Aorta (tissue), 5 donors: Measurements from ENCODE around the gene MGAT5B. TPM values are rescaled to one million over a fixed set of nuclear protein-coding genes. Genes with fewer than 3 reads are reported as not detected.

ENCODE experiments used
- ATAC-seq: fragments of 200-7000 bp; cut with Tn5 transposase; one replicate; pipeline ENCODE4 v1.9.1; 2022; ENCODE audit warnings: moderate library complexity; ENCODE audit not compliant: low FRiP score
- DNase-seq, 2 donors: peaks; one replicate each; pipeline ENCODE4 v3.0.0-alpha.2; 2020
- H3K27ac ChIP-seq, 2 donors: one replicate each; pipeline ENCODE4 v1.5.1; 2013; ENCODE audit warnings: low read length in 2 of 2, mild to moderate bottlenecking in 2 of 2, moderate library complexity in 2 of 2, control low read depth in 1 of 2, inconsistent platforms in 1 of 2, low read depth in 1 of 2
- H3K27me3 ChIP-seq, 2 donors: one replicate each; pipeline ENCODE4 v1.6.1; 2013; ENCODE audit warnings: control low read depth in 1 of 2, low read length in 1 of 2, mild to moderate bottlenecking in 1 of 2, moderate library complexity in 1 of 2; ENCODE audit not compliant: insufficient read depth in 2 of 2, control insufficient read depth in 1 of 2
- H3K36me3 ChIP-seq, 2 donors: one replicate each; pipeline ENCODE4 v1.6.1; 2013; ENCODE audit warnings: control low read depth in 1 of 2, low read length in 1 of 2, mild to moderate bottlenecking in 1 of 2; ENCODE audit not compliant: insufficient read depth in 2 of 2, control insufficient read depth in 1 of 2
- H3K4me1 ChIP-seq, 2 donors: one replicate each; pipeline ENCODE4 v1.6.1; 2013; ENCODE audit warnings: low read length in 2 of 2, control low read depth in 1 of 2, mild to moderate bottlenecking in 1 of 2, moderate library complexity in 1 of 2; ENCODE audit not compliant: insufficient read depth in 2 of 2, control insufficient read depth in 1 of 2
- H3K4me3 ChIP-seq, 2 donors: one replicate each; pipeline ENCODE4 v1.5.1; 2013; ENCODE audit warnings: low read length in 2 of 2, control low read depth in 1 of 2, mild to moderate bottlenecking in 1 of 2
- H3K9me3 ChIP-seq: one replicate; pipeline ENCODE4 v1.6.1; 2013; ENCODE audit warnings: mild to moderate bottlenecking, low read length; ENCODE audit not compliant: control insufficient read depth
- WGBS, 2 donors: extraction: QIAGEN DNeasy Blood & Tissue Kit; methylation state at CpG; one replicate each; pipeline ENCODE4 v1.1.7; 2013; 5-methylcytosine and 5-hydroxymethylcytosine counted together
- intact Hi-C, 2 donors: fragments of 100-400 bp; cut with DNase I; formaldehyde crosslinking; loops; one replicate each; pipeline versions ENCODE4 v1.14.2 to v1.15.0; 2022
- polyA plus RNA-seq, 2 donors: library from polyadenylated mRNA; stranded (reverse); fragments of 200-250 nt; gene quantifications; one replicate each; pipeline ENCODE4 v1.2.3, GENCODE V29; 2013
- total RNA-seq, 2 donors: library from RNA; stranded (reverse); fragmentation: NEBNext Ultra II Directional; extraction: Animal tissue kit (Norgen Biotek cat#: 25700); gene quantifications; one replicate each; pipeline ENCODE4 v1.2.1, GENCODE V29; 2021
- donor health status: healthy with polysubstance abuse.
- donor health status: Bipolar disorder and iron deficiency.
- donor health status: DM: no; HTN: no; CAD: no.
- donor health status: DM: no; HTN: no; CAD: no.
- donor health status: DM: yes; HTN: yes; CAD: no.

MGAT5B gene
- total and polyA plus RNA-seq, 4 donors = 0.51 to 0.55 TPM; not detected in 2

DNA sequence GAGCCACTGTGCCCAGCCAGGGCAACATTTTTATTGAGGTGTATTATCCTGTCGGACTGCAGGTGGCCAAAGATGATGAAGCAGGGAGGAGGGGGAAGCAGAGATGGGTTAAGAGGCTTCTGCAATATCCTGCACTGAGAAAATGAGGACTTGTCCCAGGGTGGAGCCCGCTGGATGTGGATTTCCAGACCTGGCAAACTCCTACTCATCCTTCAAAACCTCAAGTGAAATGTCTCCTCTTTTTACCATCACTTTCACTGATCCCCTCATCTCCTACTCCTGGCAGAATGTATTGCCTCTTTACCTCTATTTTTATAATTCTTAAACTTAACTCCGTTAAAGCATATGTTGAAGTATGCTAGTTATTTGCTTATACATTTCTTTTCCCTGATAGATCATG lies 60.9 kb downstream of the MGAT5B start:
- H3K27me3 ChIP-seq = no peaks in the 10 kb centered on the region
- no peak overlapping the region for H3K27ac ChIP-seq
- intact Hi-C loops = no loop called here
- H3K4me1 ChIP-seq = no peaks in the 10 kb centered on the region
- DNase-seq (no peak), ATAC-seq (no peak)
- H3K4me3 ChIP-seq = no peak overlapping the region
- no peaks in the 10 kb centered on the region for H3K36me3 ChIP-seq
- WGBS, 2 donors = 77 to 80% methylated on average over 3 of the region's 3 CpGs
- H3K9me3 ChIP-seq = no peaks in the 10 kb centered on the region

DNA sequence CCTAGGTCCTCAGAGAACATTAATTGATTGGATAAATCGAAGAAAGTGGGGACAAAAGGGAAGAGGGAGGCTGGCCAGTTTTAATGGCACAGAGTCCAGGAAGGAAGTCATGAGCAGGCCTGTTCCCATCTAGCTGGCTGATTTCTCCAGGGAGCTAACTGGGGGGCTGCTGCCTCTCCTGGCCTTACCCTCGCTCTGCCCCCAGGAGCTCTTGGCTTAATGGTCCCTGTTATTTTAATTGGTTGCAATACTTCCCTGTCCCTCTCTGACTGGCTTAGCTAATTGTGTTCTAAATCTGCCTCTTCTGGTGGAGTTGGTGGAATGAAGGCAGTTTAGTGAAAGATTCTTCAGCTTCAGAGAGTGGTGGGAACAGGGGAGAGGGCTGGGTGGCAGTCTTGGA lies 61.4 kb downstream of the MGAT5B start:
- Histone ChIP-seq H3K36me3 (no peaks in the 10 kb centered on the region), H3K4me3 (no peak overlapping the region), H3K27ac (no peak overlapping the region), H3K4me1 (no peaks in the 10 kb centered on the region), H3K27me3 (no peaks in the 10 kb centered on the region), H3K9me3 (no peaks in the 10 kb centered on the region)
- DNase-seq = no peak
- ATAC-seq = no peak
- intact Hi-C loops = no loop called here
- 51 to 54% methylated on average over 2 of the region's 2 CpGs for WGBS, 2 donors

DNA sequence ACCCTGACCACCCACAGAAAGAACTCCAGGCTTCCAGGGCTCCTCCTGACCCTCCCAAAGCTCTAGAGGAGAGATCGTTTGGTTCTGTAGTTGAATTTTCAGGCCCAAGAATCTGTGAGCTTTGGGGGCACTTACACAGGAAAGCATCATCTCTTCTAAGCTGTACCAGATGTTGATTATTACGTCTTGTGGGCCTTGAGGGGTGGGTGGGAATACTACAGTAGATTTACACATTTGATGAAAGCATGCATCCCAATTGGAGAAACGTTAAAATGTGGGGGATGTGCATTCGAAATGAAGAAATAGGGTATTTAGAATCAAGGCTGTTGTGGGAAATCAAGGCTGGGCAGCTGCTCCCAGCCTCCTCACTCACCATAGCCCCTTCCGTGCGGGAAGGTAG lies 61.9 kb downstream of the MGAT5B start:
- DNase-seq = no peak
- WGBS, 2 donors = 64 to 66% methylated on average over 6 of the region's 6 CpGs
- intact Hi-C loops = no loop called here

DNA sequence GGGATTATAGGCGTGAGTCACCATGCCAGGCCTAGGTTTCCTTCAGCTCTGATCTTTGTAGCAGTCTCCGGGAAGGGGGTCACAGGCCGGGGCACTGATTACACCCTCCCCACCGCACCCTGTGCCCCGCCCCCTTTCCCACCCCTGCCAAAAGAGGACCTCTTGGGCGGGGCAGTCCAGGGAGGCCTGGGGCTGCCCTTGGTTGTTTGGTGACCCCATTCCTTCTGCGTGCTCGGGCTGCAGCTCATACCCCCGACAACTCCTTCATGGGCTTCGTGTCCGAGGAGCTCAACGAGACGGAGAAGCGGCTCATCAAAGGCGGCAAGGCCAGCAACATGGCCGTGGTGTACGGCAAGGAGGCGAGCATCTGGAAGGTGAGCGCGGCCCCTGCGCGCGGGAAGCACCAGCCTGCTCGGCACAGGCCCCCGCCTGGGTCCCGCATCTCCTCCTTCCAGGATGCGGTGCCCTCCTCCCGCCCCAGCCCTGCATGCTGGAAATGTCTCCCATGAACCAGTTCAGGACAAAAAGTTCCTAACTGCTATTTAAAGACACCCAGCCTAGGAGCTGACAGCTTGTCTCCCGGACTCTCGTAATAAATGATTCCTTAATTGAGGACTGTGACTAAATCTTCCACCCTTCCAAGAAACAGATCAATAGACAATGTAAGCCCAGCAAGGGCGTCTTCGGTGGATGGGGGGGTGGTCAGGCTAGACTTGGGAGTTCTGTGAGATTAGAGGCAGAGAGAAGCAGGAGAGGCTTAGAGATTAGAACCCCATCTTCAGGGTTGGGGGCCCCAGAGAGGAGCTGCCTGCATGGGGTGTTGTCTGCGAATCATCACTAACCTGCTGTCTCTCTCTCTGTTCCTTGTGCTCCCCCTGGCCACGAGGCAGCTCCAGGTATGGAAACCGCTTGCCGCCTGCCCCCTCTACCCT lies 64.5 kb downstream of the MGAT5B start:
- Histone ChIP-seq H3K4me1 (no peaks in the 10 kb centered on the region), H3K9me3 (no peaks in the 10 kb centered on the region), H3K27me3 (no peaks in the 10 kb centered on the region), H3K36me3 (no peaks in the 10 kb centered on the region), H3K27ac (no peak overlapping the region), H3K4me3 (no peak overlapping the region)
- intact Hi-C loops = no loop called here
- ATAC-seq = no peak
- WGBS, 2 donors = 75 to 78% methylated on average over 36 of the region's 36 CpGs
- DNase-seq = no peak

More for the DNA sequence above, 61.9 kb downstream of the MGAT5B start:
- no peak overlapping the region for H3K4me3 ChIP-seq
- H3K4me1 ChIP-seq = no peaks in the 10 kb centered on the region
- H3K27ac ChIP-seq = no peak overlapping the region
- no peaks in the 10 kb centered on the region for H3K27me3 ChIP-seq
- no peak for ATAC-seq
- H3K9me3 ChIP-seq = no peaks in the 10 kb centered on the region
- no peaks in the 10 kb centered on the region for H3K36me3 ChIP-seq

DNA sequence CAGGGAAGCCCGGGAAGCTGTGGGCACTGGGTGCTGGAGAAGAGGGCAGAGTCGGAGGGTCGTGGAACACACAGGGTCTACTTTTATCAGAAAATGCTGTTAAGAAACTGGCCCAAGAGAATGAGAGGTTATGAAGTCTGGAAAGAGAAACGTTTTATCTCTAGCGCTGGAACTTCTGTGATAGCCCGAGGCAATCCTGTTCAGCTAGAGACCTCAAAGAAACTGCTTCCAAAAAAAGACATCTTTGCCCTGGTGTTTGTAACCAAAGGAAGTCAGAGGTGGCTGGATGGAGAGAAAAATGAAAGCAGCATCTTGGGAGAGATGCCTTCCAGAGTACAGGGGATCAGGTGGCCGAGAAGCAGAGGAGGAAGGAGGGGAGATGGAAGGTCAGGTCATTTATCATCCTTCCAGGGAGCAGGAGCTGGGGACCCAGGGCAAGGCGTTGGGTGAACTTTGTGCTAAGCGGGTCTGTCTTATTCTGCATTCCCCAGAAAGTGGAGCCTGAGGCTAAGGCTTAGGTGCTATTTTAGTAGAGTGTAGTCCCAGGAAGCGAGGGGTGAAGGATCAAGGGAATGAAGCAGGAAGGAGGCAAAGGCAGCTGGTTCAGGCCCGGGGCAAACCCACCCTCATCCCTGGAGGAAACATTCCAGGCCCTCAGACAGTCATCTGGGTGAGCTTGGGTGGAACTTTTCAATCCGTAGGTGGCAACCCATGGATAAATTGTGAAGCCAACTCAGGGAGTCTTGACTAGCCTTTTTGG lies 66.5 kb downstream of the MGAT5B start:
- DNase-seq = no peak
- no peak overlapping the region for H3K27ac ChIP-seq
- no peaks in the 10 kb centered on the region for H3K36me3 ChIP-seq
- intact Hi-C loops = no loop called here
- ATAC-seq = no peak
- WGBS, 2 donors = 46 to 48% methylated on average over 12 of the region's 12 CpGs
- no peaks in the 10 kb centered on the region for H3K27me3 ChIP-seq
- no peaks in the 10 kb centered on the region for H3K9me3 ChIP-seq
- H3K4me3 ChIP-seq = no peak overlapping the region
- no peaks in the 10 kb centered on the region for H3K4me1 ChIP-seq

DNA sequence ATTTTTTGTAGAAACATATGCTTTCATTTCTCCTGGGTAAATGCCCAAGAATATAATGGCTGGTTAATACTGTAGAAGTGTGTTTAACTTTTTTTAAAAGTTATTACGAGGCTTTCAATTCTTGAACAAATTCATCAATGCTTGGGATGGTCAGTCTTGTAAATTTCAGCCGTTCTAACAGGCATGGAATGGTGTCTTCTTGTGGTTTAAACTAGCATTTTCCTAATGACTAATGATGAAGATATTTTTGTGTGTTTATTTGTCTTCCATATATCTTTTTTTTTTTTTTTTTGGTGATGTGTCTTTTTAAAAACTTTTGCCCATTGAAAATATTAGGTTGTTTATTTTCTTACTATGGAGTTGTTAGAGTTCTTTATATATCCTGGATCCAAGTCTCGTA lies 67.1 kb downstream of the MGAT5B start:
- no peak for DNase-seq
- Histone ChIP-seq H3K4me1 (no peaks in the 10 kb centered on the region), H3K4me3 (no peak overlapping the region), H3K36me3 (no peaks in the 10 kb centered on the region), H3K9me3 (no peaks in the 10 kb centered on the region), H3K27ac (no peak overlapping the region), H3K27me3 (no peaks in the 10 kb centered on the region)
- ATAC-seq = no peak
- intact Hi-C loops = no loop called here
- 63 to 72% methylated on average over 3 of the region's 3 CpGs for WGBS, 2 donors

DNA sequence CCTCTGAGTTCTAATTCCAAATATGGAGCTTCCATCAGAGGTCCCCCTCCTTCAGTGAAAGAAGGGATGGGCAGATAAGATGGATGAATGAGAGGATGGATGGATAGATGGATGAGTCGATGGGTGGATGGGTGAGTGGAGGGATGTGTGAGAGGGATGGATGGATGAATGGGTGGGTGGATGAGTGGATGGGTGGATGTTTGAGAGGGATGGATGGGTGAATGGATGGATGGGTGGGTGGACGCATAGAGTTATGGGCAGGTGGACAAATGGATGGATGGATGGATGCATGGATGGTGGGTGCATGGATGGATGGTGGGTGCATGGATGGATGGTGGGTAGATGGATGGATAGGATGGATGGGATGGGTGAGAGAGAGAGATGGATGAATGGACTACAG lies 69.0 kb downstream of the MGAT5B start:
- WGBS, 2 donors = 90 to 94% methylated on average over 2 of the region's 2 CpGs

DNA sequence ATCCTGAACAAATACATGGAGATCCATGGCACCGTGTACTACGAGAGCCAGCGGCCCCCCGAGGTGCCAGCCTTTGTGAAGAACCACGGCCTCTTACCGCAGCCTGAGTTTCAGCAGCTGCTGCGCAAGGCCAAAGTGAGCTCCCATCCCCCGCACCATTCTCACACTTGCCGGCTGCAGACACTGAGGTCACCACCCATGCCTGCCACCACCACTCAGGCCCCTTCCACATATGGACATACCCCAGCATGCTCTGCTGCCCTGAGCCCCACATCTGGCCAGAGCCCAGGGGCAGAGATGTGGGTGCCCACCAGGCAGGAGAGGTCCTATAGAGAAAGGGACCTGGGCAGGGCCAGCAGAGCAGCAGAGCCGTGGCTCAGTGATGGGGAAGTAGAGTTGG lies 69.8 kb downstream of the MGAT5B start:
- no peak overlapping the region for H3K4me3 ChIP-seq
- intact Hi-C loops = no loop called here
- WGBS, 2 donors = 81 to 83% methylated on average over 10 of the region's 10 CpGs
- H3K9me3 ChIP-seq = no peaks in the 10 kb centered on the region
- ATAC-seq (no peak), DNase-seq (no peak)
- no peaks in the 10 kb centered on the region for H3K27me3 ChIP-seq
- H3K4me1 ChIP-seq = no peaks in the 10 kb centered on the region
- H3K36me3 ChIP-seq = no peaks in the 10 kb centered on the region
- H3K27ac ChIP-seq = no peak overlapping the region

More for the DNA sequence above, 69.0 kb downstream of the MGAT5B start:
- Histone ChIP-seq H3K27ac (no peak overlapping the region), H3K4me1 (no peaks in the 10 kb centered on the region), H3K27me3 (no peaks in the 10 kb centered on the region), H3K9me3 (no peaks in the 10 kb centered on the region), H3K36me3 (no peaks in the 10 kb centered on the region), H3K4me3 (no peak overlapping the region)
- ATAC-seq = no peak
- no peak for DNase-seq
- intact Hi-C loops = no loop called here
